Spinal cord (tissue), 10 donors: Measurements from ENCODE around the gene GNAL. TPM values are rescaled to one million over a fixed set of nuclear protein-coding genes. Genes with fewer than 3 reads are reported as not detected.
"Not testable (repeated sequence)": the region's sequence is repeated elsewhere in the genome, so short reads cannot be mapped to it uniquely, and the experiment has no call there.

Source experiments
- DNase-seq, 6 donors: peaks; one replicate each; pipeline versions ENCODE4 v3.0.0 to v3.0.0-alpha.2; 2013 to 2015; ENCODE audit warnings: low spot score in 6 of 6, low read depth in 4 of 6
- H3K27ac ChIP-seq: one replicate; pipeline ENCODE4 v1.5.1; 2013; ENCODE audit warnings: low read depth, low read length, control low read depth
- H3K27me3 ChIP-seq: one replicate; pipeline ENCODE4 v1.6.1; 2013; ENCODE audit warnings: low read length; ENCODE audit not compliant: control insufficient read depth, insufficient read depth
- H3K36me3 ChIP-seq: one replicate; pipeline ENCODE4 v1.6.1; 2013; ENCODE audit warnings: low read length; ENCODE audit not compliant: control insufficient read depth, insufficient read depth
- H3K4me1 ChIP-seq: one replicate; pipeline ENCODE4 v1.6.1; 2013; ENCODE audit warnings: low read length; ENCODE audit not compliant: control insufficient read depth, insufficient read depth
- H3K4me3 ChIP-seq: one replicate; pipeline ENCODE4 v1.5.1; 2013; ENCODE audit warnings: low read depth, low read length, control low read depth
- H3K9me3 ChIP-seq: one replicate; pipeline ENCODE4 v1.6.1; 2013; ENCODE audit warnings: low read length; ENCODE audit not compliant: control insufficient read depth, insufficient read depth
- WGBS: methylation state at CpG from one replicate; pipeline ENCODE4 v1.1.5; 2013; ENCODE audit warnings: missing lambda C conversion rate; ENCODE audit not compliant: insufficient coverage; 5-methylcytosine and 5-hydroxymethylcytosine counted together
- long read RNA-seq, 4 donors: transcript quantifications; one replicate each; lab custom pipeline, GENCODE V29; 2026
- polyA plus RNA-seq, 2 donors: library from polyadenylated mRNA; unstranded; fragments of 120-200 nt; gene quantifications; one replicate each; pipeline ENCODE4 v1.2.1, GENCODE V29; 2013; ENCODE audit not compliant: insufficient read length in 2 of 2
- total RNA-seq, 2 donors: library from RNA; depleted of rRNA in 1 of 2; stranded (reverse); fragments of 120-200 nt in 1 of 2; fragments of >200 nt in 1 of 2; gene quantifications; one replicate each; pipeline versions ENCODE4 v1.2.3 to v1.2.4, GENCODE V29; 2013 to 2014
- donor health status: healthy.

GNAL gene
- 10 to 100 TPM; 30.2 to 67.0 TPM for total RNA-seq
- 10 to 100 TPM; 74.4 to 81.0 TPM for polyA plus RNA-seq
- long read RNA-seq, donor 1, full-length matches to known transcripts = 7 of 84 reads
- long read RNA-seq, donor 1, partial matches to known transcripts = 68 of 84 reads
- long read RNA-seq, donor 1, other reads (novel, unspliced or antisense) = 9 of 84 reads
- long read RNA-seq, donor 2, full-length matches to known transcripts = 1 of 1 reads
- long read RNA-seq, donor 2, partial matches to known transcripts = 0 of 1 reads
- long read RNA-seq, donor 2, other reads (novel, unspliced or antisense) = 0 of 1 reads
- long read RNA-seq, donor 3, full-length matches to known transcripts = 1 of 27 reads
- long read RNA-seq, donor 3, partial matches to known transcripts = 26 of 27 reads
- long read RNA-seq, donor 3, other reads (novel, unspliced or antisense) = 0 of 27 reads
- long read RNA-seq, donor 4 = 0 reads

GRCh38 chr18:11688972-11689668 lies at the start of gene GNAL:
GNAL (plus strand) TSS chr18:11689264; CDS start chr18:11689564, 300 bp downstream.
- Histone ChIP-seq H3K27me3 (no peaks in the 10 kb centered on the region), H3K27ac (peak within 1 kb of the TSS; percentile 47), H3K4me1 (peaks cover 6% of the 10 kb centered on the region), H3K4me3 (peak within 1 kb of the TSS; percentile 56), H3K9me3 (no peaks in the 10 kb centered on the region), H3K36me3 (no peaks in the 10 kb centered on the region)
- DNase-seq = peak; percentile 64 to 97 (median 81)
- WGBS = under 1% methylated on average over 77 of the region's 77 CpGs

- 96% methylated on average over 18 of the region's 23 CpGs for WGBS
- not testable (repeated sequence) for H3K4me3 ChIP-seq, H3K27me3 ChIP-seq, H3K9me3 ChIP-seq, H3K27ac ChIP-seq, H3K4me1 ChIP-seq, DNase-seq, H3K36me3 ChIP-seq
Measured at GRCh38 chr18:11647310-11647709, 41.8 kb upstream of the GNAL start.

- WGBS = 94% methylated on average over 24 of the region's 26 CpGs
- H3K27ac ChIP-seq, H3K27me3 ChIP-seq, H3K4me1 ChIP-seq, DNase-seq, H3K9me3 ChIP-seq, H3K36me3 ChIP-seq, H3K4me3 ChIP-seq: not testable (repeated sequence)
Measured at GRCh38 chr18:11647804-11648203, 41.3 kb upstream of the GNAL start.

- no peaks in the 10 kb centered on the region for H3K4me1 ChIP-seq
- H3K36me3 ChIP-seq = no peaks in the 10 kb centered on the region
- peaks cover under 1% of the 10 kb centered on the region for H3K27me3 ChIP-seq
- WGBS = 67% methylated on average over 1 of the region's 4 CpGs
- no peak overlapping the region for H3K27ac ChIP-seq
- H3K4me3 ChIP-seq = no peak overlapping the region
- H3K9me3 ChIP-seq = peaks cover 1% of the 10 kb centered on the region
- no peak for DNase-seq
Measured at GRCh38 chr18:11649839-11650238, 39.2 kb upstream of the GNAL start.

- Histone ChIP-seq H3K27ac (no peak overlapping the region), H3K36me3 (no peaks in the 10 kb centered on the region), H3K4me1 (peaks cover 7% of the 10 kb centered on the region), H3K27me3 (peaks cover 6% of the 10 kb centered on the region), H3K9me3 (peaks cover 1% of the 10 kb centered on the region), H3K4me3 (no peak overlapping the region)
- DNase-seq = no peak
- WGBS = 92% methylated on average over 3 of the region's 3 CpGs
Measured at GRCh38 chr18:11651899-11652298, 37.2 kb upstream of the GNAL start.

- Histone ChIP-seq H3K27me3 (peaks cover 6% of the 10 kb centered on the region), H3K4me1 (peaks cover 7% of the 10 kb centered on the region), H3K9me3 (no peaks in the 10 kb centered on the region), H3K27ac (no peak overlapping the region), H3K4me3 (no peak overlapping the region), H3K36me3 (no peaks in the 10 kb centered on the region)
- WGBS = 85% methylated on average over 8 of the region's 10 CpGs
- no peak for DNase-seq
Measured at GRCh38 chr18:11653521-11653920, 35.5 kb upstream of the GNAL start.

- 57% methylated on average over 19 of the region's 32 CpGs for WGBS
- DNase-seq = peak; percentile 17 to 83 (median 26)
- Histone ChIP-seq H3K9me3 (no peaks in the 10 kb centered on the region), H3K27me3 (peaks cover 6% of the 10 kb centered on the region), H3K4me3 (no peak overlapping the region), H3K4me1 (peaks cover 7% of the 10 kb centered on the region), H3K27ac (no peak overlapping the region), H3K36me3 (no peaks in the 10 kb centered on the region)
Measured at GRCh38 chr18:11654736-11655605, 34.1 kb upstream of the GNAL start.

GRCh38 chr18:11655606-11655932 lies 33.5 kb upstream of the GNAL start:
- WGBS = 63% methylated on average over 2 of the region's 5 CpGs
- Histone ChIP-seq H3K4me1 (peaks cover 7% of the 10 kb centered on the region), H3K27ac (no peak overlapping the region), H3K4me3 (no peak overlapping the region), H3K36me3 (no peaks in the 10 kb centered on the region), H3K9me3 (no peaks in the 10 kb centered on the region), H3K27me3 (peaks cover 6% of the 10 kb centered on the region)
- DNase-seq = peak in 1 of 6 donors; percentile 1

GRCh38 chr18:11657152-11657551 lies 31.9 kb upstream of the GNAL start:
- no peak for DNase-seq
- no peak overlapping the region for H3K4me3 ChIP-seq
- no peaks in the 10 kb centered on the region for H3K36me3 ChIP-seq
- peaks cover 7% of the 10 kb centered on the region for H3K4me1 ChIP-seq
- WGBS = 87% methylated on average over 7 of the region's 9 CpGs
- H3K27ac ChIP-seq = no peak overlapping the region
- no peaks in the 10 kb centered on the region for H3K9me3 ChIP-seq
- peaks cover 6% of the 10 kb centered on the region for H3K27me3 ChIP-seq
